Measurements from ENCODE around the gene B9D1.

DNA sequence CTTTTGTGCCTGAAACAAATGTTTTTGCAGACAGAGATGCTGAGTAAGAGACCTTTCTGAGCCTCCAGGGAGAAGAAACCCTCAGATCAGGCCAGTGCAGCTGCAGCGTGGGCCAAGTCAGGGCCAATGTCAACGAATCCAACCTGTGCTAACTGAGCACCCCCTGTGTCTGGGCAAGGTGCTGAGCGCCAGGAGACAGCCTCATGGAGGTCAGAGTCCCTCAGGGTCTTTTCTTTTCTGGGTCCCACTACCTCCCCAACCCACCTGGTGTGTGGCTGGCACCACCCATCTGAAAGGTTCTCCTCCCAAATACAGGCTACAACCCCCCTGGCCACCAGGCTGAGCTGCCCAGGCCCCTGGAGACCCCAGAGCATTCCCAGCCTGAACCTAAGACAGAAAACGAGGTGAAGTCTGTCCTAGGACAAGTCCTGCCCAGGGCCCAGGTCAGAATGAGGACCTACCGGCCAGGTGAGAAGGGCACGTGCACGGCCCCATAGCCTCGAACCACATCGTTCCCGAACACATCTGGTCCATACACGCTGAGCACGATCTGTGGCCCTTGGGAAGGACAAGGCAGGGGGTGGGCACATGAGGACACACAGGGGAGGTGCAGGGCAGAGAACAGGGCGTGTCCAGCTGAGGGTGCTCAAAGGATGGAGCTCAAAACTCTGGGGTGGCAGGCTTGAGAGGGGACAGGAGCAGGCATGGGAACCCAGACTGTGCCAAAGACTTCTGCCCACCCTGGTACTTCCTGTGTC, 15.0 kb downstream of the B9D1 start:
- TF ChIP-seq, protein P1, sequence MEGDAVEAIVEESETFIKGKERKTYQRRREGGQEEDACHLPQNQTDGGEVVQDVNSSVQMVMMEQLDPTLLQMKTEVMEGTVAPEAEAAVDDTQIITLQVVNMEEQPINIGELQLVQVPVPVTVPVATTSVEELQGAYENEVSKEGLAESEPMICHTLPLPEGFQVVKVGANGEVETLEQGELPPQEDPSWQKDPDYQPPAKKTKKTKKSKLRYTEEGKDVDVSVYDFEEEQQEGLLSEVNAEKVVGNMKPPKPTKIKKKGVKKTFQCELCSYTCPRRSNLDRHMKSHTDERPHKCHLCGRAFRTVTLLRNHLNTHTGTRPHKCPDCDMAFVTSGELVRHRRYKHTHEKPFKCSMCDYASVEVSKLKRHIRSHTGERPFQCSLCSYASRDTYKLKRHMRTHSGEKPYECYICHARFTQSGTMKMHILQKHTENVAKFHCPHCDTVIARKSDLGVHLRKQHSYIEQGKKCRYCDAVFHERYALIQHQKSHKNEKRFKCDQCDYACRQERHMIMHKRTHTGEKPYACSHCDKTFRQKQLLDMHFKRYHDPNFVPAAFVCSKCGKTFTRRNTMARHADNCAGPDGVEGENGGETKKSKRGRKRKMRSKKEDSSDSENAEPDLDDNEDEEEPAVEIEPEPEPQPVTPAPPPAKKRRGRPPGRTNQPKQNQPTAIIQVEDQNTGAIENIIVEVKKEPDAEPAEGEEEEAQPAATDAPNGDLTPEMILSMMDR (IDR thresholded peaks at IDR 0.05 in 2 of 3, conservative IDR thresholded peaks at IDR 0.05 in 1 of 3; ENCODE audit: borderline replicate concordance in 1 of 3, insufficient read depth in 1 of 3, low read depth in 2 of 3, low read length in 2 of 3) = no peak
- TF ChIP-seq JUND (IDR thresholded peaks at IDR 0.05) (no peak), POLR2A (IDR thresholded peaks at IDR 0.05; ENCODE audit: borderline replicate concordance, extremely low read depth, insufficient read depth, insufficient read length) (no peak), SIN3A (IDR thresholded peaks at IDR 0.05; ENCODE audit: low read depth) (no peak), EZH2 (IDR thresholded peaks at IDR 0.05) (no peak), ZBTB33 (IDR thresholded peaks at IDR 0.05; ENCODE audit: extremely low read depth, insufficient replicate concordance, low read length) (no peak), SRF (IDR thresholded peaks at IDR 0.05; ENCODE audit: low read depth) (no peak), REST (IDR thresholded peaks at IDR 0.05; ENCODE audit: low read depth) (no peak), POLR2AphosphoS5 (IDR thresholded peaks at IDR 0.05; ENCODE audit: low read depth, low read length) (no peak), SP1 (IDR thresholded peaks at IDR 0.05; ENCODE audit: low read depth) (no peak), RAD21 (IDR thresholded peaks at IDR 0.05; ENCODE audit: low read depth) (no peak), YY1 (IDR thresholded peaks at IDR 0.05; ENCODE audit: extremely low read depth, insufficient replicate concordance, low read depth, low read length) (no peak)

Data from HCT116 (cell line).